PC-9 (cell line): ENCODE measurements around the gene HERC2. TPM values are rescaled to one million over a fixed set of nuclear protein-coding genes. Genes with fewer than 3 reads are reported as not detected.
"Not testable (repeated sequence)": the region's sequence is repeated elsewhere in the genome, so short reads cannot be mapped to it uniquely, and the experiment has no call there.

Experiments
- BruUV-seq: library from RNA; stranded (reverse); fragments of 400-500 nt; replicated peaks from 2 replicates; lab custom pipeline; 2021; lab: Mats Ljungman, UMichigan
- CTCF ChIA-PET: fragments of 300-600 bp; sonication (Branson Sonifier 250); formaldehyde crosslinking; loops from one replicate; lab custom pipeline; 2022; ENCODE audit warnings: antibody characterized with exemption; lab: Charles Lee
- POLR2A ChIA-PET: fragments of 300-600 bp; sonication (Branson Sonifier 250); formaldehyde crosslinking; loops from one replicate; lab custom pipeline; 2022; ENCODE audit warnings: antibody characterized with exemption; ENCODE audit not compliant: unreplicated experiment; lab: Charles Lee
- DNase-seq, 2 experiments: peaks; one replicate each; pipeline versions ENCODE4 v3.0.0 to v3.0.0-alpha.2; 2015 to 2022; ENCODE audit warnings: mixed read lengths in 1 of 2
- H2AFZ ChIP-seq: fragments of 200-600 bp; sonication (generic); 2 replicates; pipeline ENCODE4 v1.8.1; 2017; ENCODE audit warnings: antibody characterized with exemption
- H3F3A ChIP-seq: fragments of 200-600 bp; sonication (generic); 2 replicates; pipeline ENCODE4 v1.8.1; 2017; ENCODE audit warnings: antibody characterized with exemption, mild to moderate bottlenecking, low read depth; ENCODE audit not compliant: insufficient read depth
- H3K27ac ChIP-seq: fragments of 200-600 bp; sonication (generic); 2 replicates; pipeline ENCODE4 v1.6.1; 2016; ENCODE audit warnings: mixed run types
- H3K27me3 ChIP-seq: fragments of 200-600 bp; sonication (generic); 2 replicates; pipeline ENCODE4 v1.6.1; 2016; ENCODE audit warnings: low read depth, mixed run types; ENCODE audit not compliant: insufficient read depth
- H3K36me3 ChIP-seq: fragments of 200-600 bp; sonication (generic); 2 replicates; pipeline ENCODE4 v1.6.1; 2016; ENCODE audit warnings: low read depth, mixed run types
- H3K4me1 ChIP-seq: fragments of 200-600 bp; sonication (generic); replicated peaks from 2 replicates; pipeline ENCODE4 v1.6.1; 2016; ENCODE audit warnings: mixed run types; ENCODE audit not compliant: insufficient read depth
- H3K4me2 ChIP-seq: fragments of 200-600 bp; sonication (generic); 2 replicates; pipeline ENCODE4 v1.6.1; 2017; ENCODE audit warnings: mixed run types
- H3K4me3 ChIP-seq: fragments of 200-600 bp; sonication (generic); 2 replicates; pipeline ENCODE4 v1.6.1; 2016; ENCODE audit warnings: mixed run types
- H3K79me2 ChIP-seq: fragments of 200-600 bp; sonication (generic); 2 replicates; pipeline ENCODE4 v1.6.1; 2017; ENCODE audit warnings: low read depth, mixed run types
- H3K9me2 ChIP-seq: fragments of 200-600 bp; sonication (generic); 2 replicates; pipeline ENCODE4 v1.8.1; 2017; ENCODE audit warnings: mild to moderate bottlenecking; ENCODE audit not compliant: insufficient read depth
- H3K9me3 ChIP-seq: fragments of 200-600 bp; sonication (generic); 2 replicates; pipeline ENCODE4 v1.8.1; 2016; ENCODE audit warnings: low read depth; ENCODE audit not compliant: insufficient read depth
- H4K20me1 ChIP-seq: fragments of 200-600 bp; sonication (generic); 2 replicates; pipeline ENCODE4 v1.8.1; 2017; ENCODE audit not compliant: insufficient read depth
- CTCF ChIP-seq: fragments of 200-600 bp; sonication (generic); conservative IDR thresholded peaks from 2 replicates; pipeline ENCODE4 v1.6.1; 2017; ENCODE audit warnings: mixed run types, antibody characterized with exemption, mild to moderate bottlenecking, moderate library complexity
- EZH2 ChIP-seq: fragments of 200-600 bp; sonication (generic); IDR thresholded peaks from 2 replicates; pipeline ENCODE4 v1.8.0; 2017; ENCODE audit warnings: antibody characterized with exemption, low read depth
- intact Hi-C: fragments of 100-400 bp; cut with micrococcal nuclease; formaldehyde crosslinking; loops from one replicate; pipeline ENCODE4 v1.10.0; 2022; ENCODE audit not compliant: unreplicated experiment
- total RNA-seq: library from RNA; stranded (reverse); gene quantifications from 2 replicates; pipeline ENCODE4 v1.2.3, GENCODE V29; 2021

Gene HERC2
- total RNA-seq, 1 experiment from 2014 or later: 49.7 TPM

- Histone ChIP-seq H3K36me3 (no peaks in the 10 kb centered on the region), H3K9me3 (no peaks in the 10 kb centered on the region), H3K4me1 (no peaks in the 10 kb centered on the region), H3K4me2 (no peak overlapping the region), H3F3A (no peaks in the 10 kb centered on the region), H3K27me3 (no peaks in the 10 kb centered on the region), H3K9me2 (no peaks in the 10 kb centered on the region), H3K27ac (no peak overlapping the region), H3K79me2 (no peaks in the 10 kb centered on the region), H3K4me3 (no peak overlapping the region), H4K20me1 (no peaks in the 10 kb centered on the region), H2AFZ (no peak overlapping the region)
- TF ChIP-seq CTCF: no peak
- no peak for TF ChIP-seq EZH2
- intact Hi-C loops: no loop called here
- BruUV-seq: no TSS peak
- no peak for DNase-seq
- CTCF ChIA-PET: no interaction called here
- POLR2A ChIA-PET: no interaction called here
Measured at GRCh38 chr15:28153492-28154119, 168.4 kb downstream of the HERC2 start.

GRCh38 chr15:28152538-28152923 is 169.4 kb downstream of the HERC2 start:
- H3K4me2 ChIP-seq, H3K27me3 ChIP-seq, H2AFZ ChIP-seq, H3F3A ChIP-seq, H3K79me2 ChIP-seq, BruUV-seq, intact Hi-C loops, CTCF ChIA-PET, H3K9me3 ChIP-seq, H3K4me1 ChIP-seq, POLR2A ChIA-PET, H3K4me3 ChIP-seq, DNase-seq, H4K20me1 ChIP-seq, H3K36me3 ChIP-seq, H3K27ac ChIP-seq, H3K9me2 ChIP-seq: not testable (repeated sequence)

GRCh38 chr15:28151864-28152537 is 170.0 kb downstream of the HERC2 start:
- POLR2A ChIA-PET, H3F3A ChIP-seq, intact Hi-C loops, H3K9me3 ChIP-seq, H2AFZ ChIP-seq, H3K4me2 ChIP-seq, H3K36me3 ChIP-seq, H3K9me2 ChIP-seq, CTCF ChIA-PET, H3K79me2 ChIP-seq, H3K4me3 ChIP-seq, H3K27ac ChIP-seq, H3K4me1 ChIP-seq, BruUV-seq, H3K27me3 ChIP-seq, H4K20me1 ChIP-seq: not testable (repeated sequence)
- peak in 1 of 2 experiments; percentile 15 for DNase-seq

GRCh38 chr15:28147801-28148200 is 174.2 kb downstream of the HERC2 start:
- no peaks in the 10 kb centered on the region for H3K4me1 ChIP-seq
- H3K27me3 ChIP-seq: no peaks in the 10 kb centered on the region
- ChIA-PET CTCF (no interaction called here), POLR2A (no interaction called here)
- no peak overlapping the region for H3K27ac ChIP-seq
- no peaks in the 10 kb centered on the region for H4K20me1 ChIP-seq
- no peaks in the 10 kb centered on the region for H3K36me3 ChIP-seq
- no TSS peak for BruUV-seq
- intact Hi-C loops: no loop called here
- DNase-seq: no peak
- no peak overlapping the region for H3K4me2 ChIP-seq
- no peak overlapping the region for H2AFZ ChIP-seq
- H3F3A ChIP-seq: no peaks in the 10 kb centered on the region
- TF ChIP-seq EZH2 (no peak), CTCF (no peak)
- no peaks in the 10 kb centered on the region for H3K9me3 ChIP-seq
- H3K9me2 ChIP-seq: no peaks in the 10 kb centered on the region
- no peaks in the 10 kb centered on the region for H3K79me2 ChIP-seq
- no peak overlapping the region for H3K4me3 ChIP-seq

- H3K36me3 ChIP-seq, H3F3A ChIP-seq, H3K4me3 ChIP-seq, H3K9me3 ChIP-seq, H3K4me1 ChIP-seq, POLR2A ChIA-PET, H4K20me1 ChIP-seq, H3K27me3 ChIP-seq, BruUV-seq, H3K79me2 ChIP-seq, H3K4me2 ChIP-seq, intact Hi-C loops, CTCF ChIA-PET, H3K27ac ChIP-seq, H3K9me2 ChIP-seq, H2AFZ ChIP-seq, DNase-seq: not testable (repeated sequence)
Measured at GRCh38 chr15:28145419-28145818, 176.6 kb downstream of the HERC2 start.
